AG10803 (cell line): Measurements from ENCODE around the gene RSAD1.

Source experiments
- DNase-seq: peaks from one replicate; pipeline ENCODE4 v3.0.0; 2010; ENCODE audit warnings: low read depth
- H3K4me3 ChIP-seq: 2 replicates; pipeline ENCODE4 v1.5.1; 2011; ENCODE audit warnings: mild to moderate bottlenecking, low read length, control low read depth
- CTCF ChIP-seq: conservative IDR thresholded peaks from 2 replicates; pipeline ENCODE4 v1.5.1; 2011; ENCODE audit warnings: mild to moderate bottlenecking, low read length, control low read depth, inconsistent platforms

Gene RSAD1

GRCh38 chr17:50458701-50459676 is 19.7 kb upstream of the RSAD1 start:
- TF ChIP-seq CTCF = no peak
- peak; percentile 17 for DNase-seq
- H3K4me3 ChIP-seq = no peak overlapping the region

GRCh38 chr17:50459756-50460155 is 18.9 kb upstream of the RSAD1 start:
- no peak overlapping the region for H3K4me3 ChIP-seq
- no peak for DNase-seq
- no peak for TF ChIP-seq CTCF

GRCh38 chr17:50460831-50461526 is 17.7 kb upstream of the RSAD1 start:
- no peak for TF ChIP-seq CTCF
- no peak overlapping the region for H3K4me3 ChIP-seq
- no peak for DNase-seq

- DNase-seq = no peak
- H3K4me3 ChIP-seq = no peak overlapping the region
- TF ChIP-seq CTCF = no peak
Measured at GRCh38 chr17:50461550-50462132, 17.0 kb upstream of the RSAD1 start.

- H3K4me3 ChIP-seq = no peak overlapping the region
- no peak for TF ChIP-seq CTCF
- no peak for DNase-seq
Measured at GRCh38 chr17:50462446-50462845, 16.2 kb upstream of the RSAD1 start.

- no peak for DNase-seq
- TF ChIP-seq CTCF = no peak
- no peak overlapping the region for H3K4me3 ChIP-seq
Measured at GRCh38 chr17:50464121-50464520, 14.5 kb upstream of the RSAD1 start.
